Measurements from ENCODE around the gene ISOC2.

The ISOC2 gene, protein sequence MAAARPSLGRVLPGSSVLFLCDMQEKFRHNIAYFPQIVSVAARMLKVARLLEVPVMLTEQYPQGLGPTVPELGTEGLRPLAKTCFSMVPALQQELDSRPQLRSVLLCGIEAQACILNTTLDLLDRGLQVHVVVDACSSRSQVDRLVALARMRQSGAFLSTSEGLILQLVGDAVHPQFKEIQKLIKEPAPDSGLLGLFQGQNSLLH

DNA sequence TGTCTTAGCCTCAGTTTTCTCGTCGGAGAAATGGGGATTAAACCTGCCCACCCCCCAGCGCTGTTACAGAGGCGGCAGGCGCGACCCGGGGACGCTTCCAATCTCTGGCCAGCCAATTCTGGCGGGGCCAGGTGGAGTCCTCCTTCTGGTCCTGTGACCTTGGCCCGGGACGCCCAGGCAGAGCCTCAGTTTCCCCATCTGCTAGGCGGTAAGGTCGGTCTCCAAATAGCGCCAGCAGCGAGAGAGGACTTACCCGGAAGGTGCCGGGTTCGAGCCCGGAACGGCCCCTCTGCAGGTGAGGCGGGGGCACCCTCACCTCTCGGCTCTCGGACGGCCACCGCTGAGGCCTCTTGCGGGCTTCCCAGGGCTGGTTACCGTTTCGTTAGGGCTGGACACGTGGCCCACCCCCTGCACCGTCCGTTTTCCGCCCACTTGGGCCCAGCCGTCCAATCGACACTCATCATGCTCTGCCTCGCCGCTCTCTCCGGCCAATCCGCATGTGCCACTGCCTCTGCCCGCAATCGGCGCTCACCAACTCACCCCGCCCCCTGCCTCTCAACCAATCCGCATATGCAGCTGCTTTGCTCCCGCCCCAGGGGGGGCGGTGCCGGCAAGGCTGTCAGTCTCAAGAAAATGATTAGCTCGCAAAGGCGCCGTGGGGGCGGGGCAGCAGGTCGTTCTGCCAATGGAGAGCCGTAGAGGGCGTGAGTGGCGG is at the start of gene ISOC2:
ISOC2 (minus strand) TSS at position 384 of the 715 bp plus-strand sequence. CDS start 5,156 bp downstream, outside the sequence.
- Histone ChIP-seq H3K9me2 (replicated peaks; ENCODE audit: low read depth, low read length) (no peaks in the 10 kb centered on the region), H3K36me3 (ENCODE audit: insufficient read depth, low read length) (no peaks in the 10 kb centered on the region)

DNA sequence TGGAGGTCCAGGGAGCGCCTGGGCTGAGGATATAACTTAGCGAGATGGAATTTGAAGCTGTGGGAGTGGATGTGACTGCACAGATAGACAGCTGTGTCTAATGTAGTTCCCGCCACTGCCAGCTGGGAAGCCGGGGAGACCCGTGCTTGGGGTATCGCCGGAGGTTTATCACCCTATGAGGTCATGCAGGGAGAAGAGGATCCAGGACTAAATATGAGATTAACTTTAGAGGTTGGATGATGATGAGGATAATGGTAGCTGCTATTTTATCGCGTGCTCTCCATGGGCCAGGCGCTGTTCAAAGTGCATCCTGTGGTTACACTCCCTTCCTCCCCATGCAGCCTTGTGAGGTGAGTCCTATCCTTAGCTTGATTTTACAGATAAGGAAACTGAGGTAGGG is 46.7 kb upstream of the ISOC2 start:
- H3K4me1 ChIP-seq (ENCODE audit: insufficient read depth, low read length, poor library complexity, severe bottlenecking): peaks cover 5% of the 10 kb centered on the region
- H3K4me2 ChIP-seq (ENCODE audit: low read depth, low read length, poor library complexity, severe bottlenecking): no peak overlapping the region
- no peaks in the 10 kb centered on the region for H3K27me3 ChIP-seq (ENCODE audit: insufficient read depth, low read length, poor library complexity, severe bottlenecking)
- no peak overlapping the region for H2AFZ ChIP-seq (ENCODE audit: low read length)
- no peaks in the 10 kb centered on the region for H4K20me1 ChIP-seq (ENCODE audit: insufficient read depth, low read length, poor library complexity, severe bottlenecking)
- no peaks in the 10 kb centered on the region for H3K9me2 ChIP-seq (replicated peaks; ENCODE audit: low read depth, low read length)
- no peaks in the 10 kb centered on the region for H3K36me3 ChIP-seq (ENCODE audit: insufficient read depth, low read length)
- no peaks in the 10 kb centered on the region for H3F3A ChIP-seq (ENCODE audit: low read depth)
- no peak overlapping the region for H3K9ac ChIP-seq (ENCODE audit: low read depth, low read length, poor library complexity, severe bottlenecking)
- peaks cover 4% of the 10 kb centered on the region for H3K79me2 ChIP-seq (ENCODE audit: insufficient read depth, low read length)
- TF ChIP-seq, protein P1, sequence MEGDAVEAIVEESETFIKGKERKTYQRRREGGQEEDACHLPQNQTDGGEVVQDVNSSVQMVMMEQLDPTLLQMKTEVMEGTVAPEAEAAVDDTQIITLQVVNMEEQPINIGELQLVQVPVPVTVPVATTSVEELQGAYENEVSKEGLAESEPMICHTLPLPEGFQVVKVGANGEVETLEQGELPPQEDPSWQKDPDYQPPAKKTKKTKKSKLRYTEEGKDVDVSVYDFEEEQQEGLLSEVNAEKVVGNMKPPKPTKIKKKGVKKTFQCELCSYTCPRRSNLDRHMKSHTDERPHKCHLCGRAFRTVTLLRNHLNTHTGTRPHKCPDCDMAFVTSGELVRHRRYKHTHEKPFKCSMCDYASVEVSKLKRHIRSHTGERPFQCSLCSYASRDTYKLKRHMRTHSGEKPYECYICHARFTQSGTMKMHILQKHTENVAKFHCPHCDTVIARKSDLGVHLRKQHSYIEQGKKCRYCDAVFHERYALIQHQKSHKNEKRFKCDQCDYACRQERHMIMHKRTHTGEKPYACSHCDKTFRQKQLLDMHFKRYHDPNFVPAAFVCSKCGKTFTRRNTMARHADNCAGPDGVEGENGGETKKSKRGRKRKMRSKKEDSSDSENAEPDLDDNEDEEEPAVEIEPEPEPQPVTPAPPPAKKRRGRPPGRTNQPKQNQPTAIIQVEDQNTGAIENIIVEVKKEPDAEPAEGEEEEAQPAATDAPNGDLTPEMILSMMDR (conservative IDR thresholded peaks at IDR 0.05; ENCODE audit: low read length): no peak
- TF ChIP-seq EZH2phosphoT487 (IDR thresholded peaks at IDR 0.05; ENCODE audit: borderline replicate concordance): no peak
- H3K4me3 ChIP-seq (ENCODE audit: low read length, poor library complexity, severe bottlenecking): no peak overlapping the region
- H3K9me3 ChIP-seq (ENCODE audit: insufficient read depth, low read depth, low read length): no peaks in the 10 kb centered on the region

More for the DNA sequence above, at the start of gene ISOC2:
- TF ChIP-seq, protein P1 (conservative IDR thresholded peaks at IDR 0.05; ENCODE audit: low read length): no peak
- no peak for TF ChIP-seq EZH2phosphoT487 (IDR thresholded peaks at IDR 0.05; ENCODE audit: borderline replicate concordance)
- Histone ChIP-seq H3K27me3 (ENCODE audit: insufficient read depth, low read length, poor library complexity, severe bottlenecking) (peaks cover 3% of the 10 kb centered on the region), H3K4me3 (ENCODE audit: low read length, poor library complexity, severe bottlenecking) (peak within 1 kb of the TSS; percentile 98), H4K20me1 (ENCODE audit: insufficient read depth, low read length, poor library complexity, severe bottlenecking) (peaks cover 13% of the 10 kb centered on the region), H2AFZ (ENCODE audit: low read length) (peak within 1 kb of the TSS; percentile 57; the same call in 1 of the 2 replicates), H3F3A (ENCODE audit: low read depth) (0 out of 2 replicates have a peak, but pooled peaks cover 3% of the 10 kb centered on the region), H3K9me3 (ENCODE audit: insufficient read depth, low read depth, low read length) (no peaks in the 10 kb centered on the region), H3K4me2 (ENCODE audit: low read depth, low read length, poor library complexity, severe bottlenecking) (peak within 1 kb of the TSS; percentile 86), H3K4me1 (ENCODE audit: insufficient read depth, low read length, poor library complexity, severe bottlenecking) (peaks cover 33% of the 10 kb centered on the region), H3K9ac (ENCODE audit: low read depth, low read length, poor library complexity, severe bottlenecking) (peak within 1 kb of the TSS; percentile 100), H3K79me2 (ENCODE audit: insufficient read depth, low read length) (peaks cover 19% of the 10 kb centered on the region)

DNA sequence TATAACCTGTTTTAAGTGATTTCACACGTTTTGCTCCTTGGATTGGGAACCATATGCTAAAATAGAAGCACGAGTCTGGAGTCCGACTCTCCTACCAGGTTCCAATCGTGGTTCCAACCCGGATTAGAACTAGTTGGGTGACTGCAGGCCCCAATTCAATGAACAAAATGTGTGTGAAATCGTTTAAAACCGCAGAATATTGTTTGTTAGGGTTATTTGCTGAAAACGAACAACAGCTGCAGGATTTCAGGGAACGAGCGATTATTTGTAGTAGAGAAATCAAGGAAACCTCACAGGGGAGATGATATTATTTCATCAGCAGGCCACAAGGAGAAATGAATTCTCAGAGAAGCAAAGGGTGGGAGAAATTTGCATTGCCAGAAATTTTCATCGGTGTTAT is 43.5 kb upstream of the ISOC2 start:
- Histone ChIP-seq H3K9ac (ENCODE audit: low read depth, low read length, poor library complexity, severe bottlenecking) (no peak overlapping the region), H3K4me2 (ENCODE audit: low read depth, low read length, poor library complexity, severe bottlenecking) (no peak overlapping the region), H3K27me3 (ENCODE audit: insufficient read depth, low read length, poor library complexity, severe bottlenecking) (no peaks in the 10 kb centered on the region), H2AFZ (ENCODE audit: low read length) (no peak overlapping the region), H3K9me2 (replicated peaks; ENCODE audit: low read depth, low read length) (no peaks in the 10 kb centered on the region), H3K4me1 (ENCODE audit: insufficient read depth, low read length, poor library complexity, severe bottlenecking) (peaks cover 25% of the 10 kb centered on the region), H3F3A (ENCODE audit: low read depth) (no peaks in the 10 kb centered on the region), H3K79me2 (ENCODE audit: insufficient read depth, low read length) (peaks cover 25% of the 10 kb centered on the region), H3K36me3 (ENCODE audit: insufficient read depth, low read length) (no peaks in the 10 kb centered on the region), H3K9me3 (ENCODE audit: insufficient read depth, low read depth, low read length) (no peaks in the 10 kb centered on the region), H4K20me1 (ENCODE audit: insufficient read depth, low read length, poor library complexity, severe bottlenecking) (no peaks in the 10 kb centered on the region), H3K4me3 (ENCODE audit: low read length, poor library complexity, severe bottlenecking) (no peak overlapping the region)
- TF ChIP-seq EZH2phosphoT487 (IDR thresholded peaks at IDR 0.05; ENCODE audit: borderline replicate concordance): no peak
- TF ChIP-seq, protein P1 (conservative IDR thresholded peaks at IDR 0.05; ENCODE audit: low read length): no peak
